Measurements from ENCODE around the gene LRMDA. TPM values are rescaled to one million over a fixed set of nuclear protein-coding genes. Genes with fewer than 3 reads are reported as not detected.

LRMDA gene
- total RNA-seq, 4 donors from 2014 or later = 7.3 to 20.1 (median 8.4) TPM

GRCh38 chr10:75450644-75451640, 19.5 kb downstream of the LRMDA start:
- H3K27ac ChIP-seq = no peak overlapping the region
- H3K27me3 ChIP-seq = no peaks in the 10 kb centered on the region
- no peak overlapping the region for H3K4me3 ChIP-seq
- no peaks in the 10 kb centered on the region for H3K9me3 ChIP-seq
- H3K4me1 ChIP-seq = no peaks in the 10 kb centered on the region
- no peak for ATAC-seq
- WGBS, 2 donors (ENCODE audit: low coverage in 1 of 2) = 92 to 95% methylated on average over 17 to 18 of the region's 18 CpGs
- peaks cover 0 to 17% of the 10 kb centered on the region in 2 donors for H3K36me3 ChIP-seq
- no peak for TF ChIP-seq EP300 (IDR thresholded peaks at IDR 0.05)

GRCh38 chr10:75451831-75452230, 20.4 kb downstream of the LRMDA start:
- WGBS, 2 donors (ENCODE audit: low coverage in 1 of 2) = 69 to 84% methylated on average over 4 to 5 of the region's 5 CpGs
- ATAC-seq = no peak
- H3K9me3 ChIP-seq = no peaks in the 10 kb centered on the region
- no peaks in the 10 kb centered on the region for H3K4me1 ChIP-seq
- H3K4me3 ChIP-seq = peak overlapping the region in 1 of 2 donors; percentile 25
- H3K27me3 ChIP-seq = no peaks in the 10 kb centered on the region
- TF ChIP-seq CTCF (IDR thresholded peaks at IDR 0.05) (no peak), POLR2AphosphoS5 (IDR thresholded peaks at IDR 0.05) (no peak), POLR2A (IDR thresholded peaks at IDR 0.05) (no peak), EP300 (IDR thresholded peaks at IDR 0.05) (no peak)
- H3K36me3 ChIP-seq = peaks cover 0 to 16% of the 10 kb centered on the region in 2 donors
- no peak overlapping the region for H3K27ac ChIP-seq

- no peaks in the 10 kb centered on the region for H3K9me3 ChIP-seq
- no peaks in the 10 kb centered on the region for H3K27me3 ChIP-seq
- H3K27ac ChIP-seq = no peak overlapping the region
- WGBS, 2 donors (ENCODE audit: low coverage in 1 of 2) = 100% methylated on average over 1 of the region's 1 CpG
- no peaks in the 10 kb centered on the region for H3K4me1 ChIP-seq
- TF ChIP-seq POLR2A (IDR thresholded peaks at IDR 0.05) (no peak), CTCF (IDR thresholded peaks at IDR 0.05) (no peak), EP300 (IDR thresholded peaks at IDR 0.05) (no peak), POLR2AphosphoS5 (IDR thresholded peaks at IDR 0.05) (no peak)
- peaks cover 0 to 16% of the 10 kb centered on the region in 2 donors for H3K36me3 ChIP-seq
- ATAC-seq = no peak
- H3K4me3 ChIP-seq = no peak overlapping the region
Measured at GRCh38 chr10:75452997-75453396, 21.6 kb downstream of the LRMDA start.

GRCh38 chr10:75456122-75456521, 24.7 kb downstream of the LRMDA start:
- Histone ChIP-seq H3K4me1 (no peaks in the 10 kb centered on the region), H3K27me3 (no peaks in the 10 kb centered on the region), H3K36me3 (peaks cover 0 to 16% of the 10 kb centered on the region in 2 donors), H3K9me3 (no peaks in the 10 kb centered on the region), H3K27ac (no peak overlapping the region), H3K4me3 (no peak overlapping the region)
- no peak for TF ChIP-seq POLR2AphosphoS5 (IDR thresholded peaks at IDR 0.05)
- TF ChIP-seq EP300 (IDR thresholded peaks at IDR 0.05) = no peak
- no peak for ATAC-seq
- 85 to 93% methylated on average over 6 to 7 of the region's 9 CpGs for WGBS, 2 donors (ENCODE audit: low coverage in 1 of 2)

GRCh38 chr10:75460059-75460458, 28.6 kb downstream of the LRMDA start:
- H3K4me1 ChIP-seq = peaks cover 0 to 10% (median 0%) of the 10 kb centered on the region in 3 donors
- no peak overlapping the region for H3K4me3 ChIP-seq
- no peak for TF ChIP-seq POLR2AphosphoS5 (IDR thresholded peaks at IDR 0.05)
- no peak for TF ChIP-seq POLR2A (IDR thresholded peaks at IDR 0.05)
- no peak for TF ChIP-seq CTCF (IDR thresholded peaks at IDR 0.05)
- no peak for TF ChIP-seq EP300 (IDR thresholded peaks at IDR 0.05)
- H3K27me3 ChIP-seq = no peaks in the 10 kb centered on the region
- ATAC-seq = no peak
- no peak overlapping the region for H3K27ac ChIP-seq
- H3K9me3 ChIP-seq = no peaks in the 10 kb centered on the region
- 97 to 100% methylated on average over 1 of the region's 1 CpG for WGBS, 2 donors (ENCODE audit: low coverage in 1 of 2)
- H3K36me3 ChIP-seq = peaks cover 0 to 8% of the 10 kb centered on the region in 2 donors
